ENCODE data around the gene ASPSCR1.

Gene ASPSCR1

DNA sequence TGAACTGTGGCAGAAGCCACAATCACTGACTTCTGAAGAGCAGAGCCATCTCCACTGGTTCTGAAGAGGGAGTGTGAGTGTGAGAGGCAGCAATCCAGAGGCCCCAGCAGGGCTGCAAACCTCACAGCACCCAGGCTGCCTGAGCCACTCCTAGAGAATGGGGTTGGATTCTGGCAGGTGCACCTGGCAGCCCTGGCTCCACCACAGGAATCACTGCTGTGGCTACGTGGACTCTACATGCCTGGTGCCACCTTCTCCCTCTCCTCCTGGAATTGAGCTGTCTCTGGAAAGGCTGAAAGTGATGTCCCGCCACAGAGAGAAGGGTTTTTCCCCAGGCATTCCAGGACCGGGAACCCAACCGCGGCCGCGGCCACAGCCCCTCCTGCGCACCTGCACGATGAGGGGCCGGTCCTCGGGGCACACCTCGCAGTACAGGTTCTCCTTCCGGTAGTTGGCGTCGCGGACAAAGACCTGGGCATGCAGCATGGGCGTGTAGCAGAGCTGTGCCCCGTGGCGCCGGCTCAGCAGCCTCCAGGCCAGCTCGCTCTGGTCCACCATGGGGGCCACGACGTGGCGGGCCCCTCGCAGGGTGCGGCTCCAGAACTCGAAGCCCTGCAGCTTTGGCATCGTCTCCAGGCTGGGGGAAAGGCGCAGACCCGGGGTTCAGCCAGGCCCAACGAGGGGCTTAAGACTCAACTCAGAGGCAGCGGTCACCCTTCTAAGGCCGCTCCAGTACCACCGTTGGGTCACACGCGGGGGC lies 87.2 kb downstream of the ASPSCR1 start:
- H3K27me3 ChIP-seq (ENCODE audit: control insufficient read depth in 1 of 2, insufficient read depth in 2 of 2, low read length in 2 of 2), result no peaks in the 10 kb centered on the region
- no peak overlapping the region for H3K27ac ChIP-seq (ENCODE audit: low read depth, low read length)
- peaks cover 12 to 35% of the 10 kb centered on the region in 2 donors for H3K36me3 ChIP-seq (ENCODE audit: control insufficient read depth in 1 of 2, insufficient read depth in 2 of 2, low read length in 2 of 2)
- no peaks in the 10 kb centered on the region for H3K9me3 ChIP-seq (ENCODE audit: control insufficient read depth in 1 of 2, low read length in 2 of 2)
- H3K4me3 ChIP-seq (ENCODE audit: low read depth in 1 of 2, low read length in 2 of 2), result peak overlapping the region; percentile 81 to 85
- peaks cover 15 to 16% of the 10 kb centered on the region in 2 donors for H3K4me1 ChIP-seq (ENCODE audit: control insufficient read depth in 1 of 2, insufficient read depth in 2 of 2, low read length in 2 of 2)
- H3K9ac ChIP-seq (ENCODE audit: low read depth in 1 of 2, low read length in 2 of 2), result peak overlapping the region; percentile 69 to 79

DNA sequence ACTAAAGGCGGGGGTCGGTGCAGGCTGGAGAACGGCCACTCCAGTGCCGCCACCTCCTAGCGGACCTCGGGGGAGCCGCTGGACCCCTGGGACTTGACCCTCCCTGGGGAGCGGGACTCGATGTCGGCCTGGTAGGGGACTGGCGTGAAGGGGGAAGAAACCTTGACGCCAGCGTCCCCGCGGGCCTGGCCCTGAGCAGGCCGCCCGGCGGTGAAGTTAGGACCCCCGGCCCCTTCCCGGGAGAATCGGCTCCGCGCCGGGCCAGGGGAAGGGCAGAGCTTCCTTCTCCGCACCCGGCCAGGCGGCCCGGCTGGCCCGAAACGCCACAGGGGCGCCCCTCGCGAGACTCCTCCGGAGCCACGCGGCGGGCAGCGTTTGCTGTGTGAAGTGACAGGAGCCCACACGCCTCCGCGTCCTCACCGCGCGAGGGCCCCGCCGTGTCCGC lies 87.8 kb downstream of the ASPSCR1 start:
- peak overlapping the region; percentile 81 to 85 for H3K4me3 ChIP-seq (ENCODE audit: low read depth in 1 of 2, low read length in 2 of 2)
- peaks cover 10 to 29% of the 10 kb centered on the region in 2 donors for H3K36me3 ChIP-seq (ENCODE audit: control insufficient read depth in 1 of 2, insufficient read depth in 2 of 2, low read length in 2 of 2)
- H3K4me1 ChIP-seq (ENCODE audit: control insufficient read depth in 1 of 2, insufficient read depth in 2 of 2, low read length in 2 of 2), result peaks cover 15 to 16% of the 10 kb centered on the region in 2 donors
- no peaks in the 10 kb centered on the region for H3K9me3 ChIP-seq (ENCODE audit: control insufficient read depth in 1 of 2, low read length in 2 of 2)
- H3K9ac ChIP-seq (ENCODE audit: low read depth in 1 of 2, low read length in 2 of 2), result peak overlapping the region; percentile 69 to 79
- H3K27me3 ChIP-seq (ENCODE audit: control insufficient read depth in 1 of 2, insufficient read depth in 2 of 2, low read length in 2 of 2), result no peaks in the 10 kb centered on the region
- H3K27ac ChIP-seq (ENCODE audit: low read depth, low read length), result no peak overlapping the region

DNA sequence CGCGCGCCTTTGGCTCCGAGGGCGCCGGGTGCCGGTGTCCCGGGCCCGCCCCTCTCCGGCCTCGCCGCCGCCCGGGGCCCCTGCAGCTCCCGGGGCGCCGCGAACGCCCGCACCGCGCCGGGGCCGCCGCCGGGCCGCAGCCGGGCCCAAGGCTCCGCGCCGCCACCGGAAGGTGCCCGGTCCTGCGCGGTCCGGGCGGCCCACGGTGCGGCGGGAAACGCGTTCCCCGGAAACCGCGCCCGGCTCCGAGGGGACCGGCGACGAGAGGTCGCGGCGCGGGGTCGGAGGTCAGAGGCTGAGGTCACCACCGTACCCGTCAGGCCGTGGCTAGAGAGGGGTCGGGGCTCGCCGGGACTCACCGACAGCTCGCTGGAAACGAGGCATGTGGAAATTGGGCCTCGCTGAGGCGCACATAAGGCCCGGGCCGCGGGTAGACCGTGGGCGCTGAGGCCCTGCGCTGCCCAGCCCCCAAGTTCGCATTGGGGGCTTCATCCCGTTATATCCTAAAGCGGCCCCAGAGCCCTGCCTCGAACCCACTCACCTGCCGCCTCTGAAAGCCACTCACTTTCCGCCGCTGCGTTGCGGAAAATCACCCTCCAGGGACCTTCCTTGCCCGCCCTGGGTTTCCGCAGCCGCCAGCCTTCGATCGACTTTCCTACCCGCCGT lies 88.3 kb downstream of the ASPSCR1 start, which contains the start of gene DUS1L:
Gene DUS1L (minus strand): TSS at position 167 of the 666 bp plus-strand sequence. CDS start 745 bp downstream, outside the sequence.
- H3K27me3 ChIP-seq (ENCODE audit: control insufficient read depth in 1 of 2, insufficient read depth in 2 of 2, low read length in 2 of 2), result no peaks in the 10 kb centered on the region
- H3K27ac ChIP-seq (ENCODE audit: low read depth, low read length), result peak within 1 kb of the TSS; percentile 50
- H3K9me3 ChIP-seq (ENCODE audit: control insufficient read depth in 1 of 2, low read length in 2 of 2), result no peaks in the 10 kb centered on the region
- H3K4me3 ChIP-seq (ENCODE audit: low read depth in 1 of 2, low read length in 2 of 2), result peak within 1 kb of the TSS; percentile 81 to 85
- peak within 1 kb of the TSS; percentile 79 to 87 for H3K9ac ChIP-seq (ENCODE audit: low read depth in 1 of 2, low read length in 2 of 2)
- H3K4me1 ChIP-seq (ENCODE audit: control insufficient read depth in 1 of 2, insufficient read depth in 2 of 2, low read length in 2 of 2), result peaks cover 15 to 16% of the 10 kb centered on the region in 2 donors
- peaks cover 8 to 23% of the 10 kb centered on the region in 2 donors for H3K36me3 ChIP-seq (ENCODE audit: control insufficient read depth in 1 of 2, insufficient read depth in 2 of 2, low read length in 2 of 2)
